IPS DF 4.7 (cell line): ENCODE measurements around the gene CXCL6.

ENCODE experiments used
- DNase-seq: peaks from one replicate; pipeline ENCODE4 v3.0.0-alpha.2; 2013; ENCODE audit warnings: low spot score; ENCODE audit errors: extremely low read depth

CXCL6 gene

GRCh38 chr4:73836373-73837279, at the start of gene CXCL6:
CXCL6 (plus strand) TSS chr4:73836678; CDS start chr4:73836751, 73 bp downstream.
- no peak for DNase-seq

DNA sequence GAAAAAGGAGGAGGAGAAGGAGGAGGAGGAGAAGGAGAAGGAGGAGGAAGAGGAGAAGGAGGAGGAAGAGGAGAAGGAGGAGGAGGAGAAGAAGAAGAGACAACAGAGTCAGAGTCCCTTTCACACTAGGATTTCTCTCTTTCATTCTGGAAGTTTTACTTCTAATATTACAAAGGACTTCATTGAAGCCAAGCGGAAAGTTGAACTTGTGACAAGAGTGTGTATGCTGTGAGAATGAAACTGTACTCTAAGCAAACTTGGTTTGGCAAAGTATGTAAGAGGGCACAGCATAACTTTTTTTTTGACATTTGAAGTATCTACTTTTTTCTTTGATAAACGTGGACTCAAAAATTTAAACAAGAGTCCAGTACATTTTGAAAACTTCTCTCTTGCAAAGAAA, 48.1 kb upstream of the CXCL6 start:
- DNase-seq = no peak

GRCh38 chr4:73798842-73799241, 37.6 kb upstream of the CXCL6 start:
- DNase-seq = no peak

- DNase-seq = no peak
Observed at GRCh38 chr4:73800206-73800605, 36.3 kb upstream of the CXCL6 start.

DNA sequence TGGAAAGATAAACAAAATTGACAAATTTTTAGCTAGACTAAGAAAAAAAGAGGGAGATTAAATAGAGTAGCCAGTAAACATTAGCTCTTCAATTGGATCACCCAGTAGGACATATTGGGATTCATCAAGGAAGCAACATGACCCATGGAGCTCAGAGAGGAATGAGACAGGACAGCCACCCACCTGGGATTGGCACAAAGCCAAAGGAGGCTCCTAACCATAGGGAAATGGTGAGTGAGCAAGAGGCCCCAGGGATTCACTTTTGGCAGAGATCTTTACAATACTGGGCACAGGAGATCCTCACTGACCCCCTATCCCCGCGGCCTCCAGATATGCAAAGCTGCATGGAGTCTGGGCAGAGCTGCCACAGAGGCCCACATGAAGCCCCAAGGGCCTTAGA, 34.8 kb upstream of the CXCL6 start:
- DNase-seq = no peak

DNA sequence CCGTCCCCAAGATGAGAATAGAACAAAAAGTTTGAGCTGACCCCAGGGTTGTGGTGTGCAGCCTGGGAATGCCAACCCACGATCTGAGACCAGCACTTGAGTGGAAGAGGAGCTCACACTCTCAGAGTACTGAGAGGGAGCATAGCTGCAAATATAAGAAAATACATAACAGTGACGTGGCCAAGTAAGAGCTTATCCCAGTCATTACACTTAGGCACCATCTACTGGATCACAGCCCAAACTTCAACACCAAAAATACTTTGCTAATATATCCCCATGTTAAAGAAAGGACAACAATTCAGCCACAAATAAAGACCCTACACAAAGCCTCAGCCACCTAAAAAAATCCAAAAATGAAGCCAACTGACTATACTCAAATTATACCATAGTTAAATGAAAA, 33.3 kb upstream of the CXCL6 start:
- DNase-seq = no peak

DNA sequence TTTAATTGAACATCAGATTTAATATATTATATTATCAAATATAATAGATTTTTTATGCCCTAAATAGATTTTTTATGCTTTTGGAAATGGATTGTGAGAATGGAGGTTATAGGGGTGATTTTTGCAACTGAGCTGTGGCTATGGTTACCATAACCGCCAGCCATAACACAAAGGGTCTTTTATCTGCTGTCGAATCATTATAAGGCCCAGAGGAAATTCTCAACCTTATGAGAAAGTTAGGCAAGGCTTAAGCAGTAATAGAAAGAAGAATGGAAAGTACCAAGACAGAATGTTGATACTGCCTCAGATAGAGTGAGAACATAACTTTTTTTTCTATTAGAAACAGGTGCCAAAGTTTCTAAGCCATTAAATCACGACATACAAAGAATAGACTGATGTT, 26.3 kb upstream of the CXCL6 start:
- no peak for DNase-seq

DNA sequence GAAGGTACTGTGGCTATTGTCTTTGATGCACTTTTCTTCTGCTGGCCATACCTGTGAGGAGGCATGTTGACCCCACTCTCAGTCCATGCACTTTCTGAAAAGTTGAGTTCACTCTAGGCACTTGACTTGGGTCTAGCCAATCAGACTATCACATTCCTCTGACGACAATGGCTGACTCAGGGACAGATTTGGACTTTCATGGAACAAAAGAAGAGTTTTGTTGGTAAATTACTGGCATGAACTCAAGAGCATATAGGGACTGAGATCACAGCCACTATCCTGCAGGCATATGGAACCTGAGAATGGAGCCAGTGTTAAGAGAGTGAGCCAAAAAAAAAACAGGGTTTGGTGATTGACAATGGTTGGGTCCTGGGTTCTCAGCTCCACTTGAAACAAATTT, 24.6 kb upstream of the CXCL6 start:
- DNase-seq = no peak

- no peak for DNase-seq
Observed at GRCh38 chr4:73814679-73815078, 21.8 kb upstream of the CXCL6 start.

GRCh38 chr4:73815145-73815544, 21.3 kb upstream of the CXCL6 start:
- no peak for DNase-seq

DNA sequence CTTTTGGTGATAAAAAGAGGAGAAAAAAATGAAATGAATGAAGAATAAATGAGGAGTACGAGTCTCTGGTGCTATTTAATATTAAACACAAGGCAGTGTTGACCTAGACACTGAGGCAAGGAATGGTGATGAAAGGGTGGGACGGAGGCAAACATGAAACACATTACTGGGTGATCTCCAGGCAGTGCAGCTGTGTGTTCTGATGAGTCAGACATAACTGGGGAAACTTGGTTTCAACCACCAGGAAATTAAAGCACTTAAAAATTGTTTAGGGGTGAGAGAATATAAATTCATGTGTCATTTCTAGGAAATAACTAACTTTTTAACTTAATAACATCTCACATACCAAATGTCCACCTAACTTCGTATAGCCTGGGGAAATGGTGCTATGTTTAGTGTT, 19.7 kb upstream of the CXCL6 start:
- no peak for DNase-seq

- no peak for DNase-seq
Observed at GRCh38 chr4:73817341-73817740, 19.1 kb upstream of the CXCL6 start.

DNA sequence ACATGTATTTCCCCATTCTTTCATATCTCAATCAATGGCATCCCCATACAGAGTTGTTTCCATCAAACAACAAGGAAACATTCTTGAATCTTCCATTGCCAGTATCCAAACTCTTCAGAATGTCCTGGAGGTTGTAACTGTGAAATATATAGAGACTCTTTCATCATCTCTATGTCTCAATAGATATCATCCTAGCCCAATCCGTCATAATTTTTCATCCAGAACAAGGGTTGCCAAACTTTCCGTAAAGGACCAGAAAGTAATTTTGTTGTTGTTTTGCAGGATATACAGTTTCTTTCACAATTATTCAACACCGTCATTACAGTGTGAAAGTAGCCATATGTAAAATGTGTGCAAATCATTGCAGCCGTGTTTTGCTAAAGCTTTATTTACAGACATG, 15.2 kb upstream of the CXCL6 start:
- DNase-seq = no peak

DNA sequence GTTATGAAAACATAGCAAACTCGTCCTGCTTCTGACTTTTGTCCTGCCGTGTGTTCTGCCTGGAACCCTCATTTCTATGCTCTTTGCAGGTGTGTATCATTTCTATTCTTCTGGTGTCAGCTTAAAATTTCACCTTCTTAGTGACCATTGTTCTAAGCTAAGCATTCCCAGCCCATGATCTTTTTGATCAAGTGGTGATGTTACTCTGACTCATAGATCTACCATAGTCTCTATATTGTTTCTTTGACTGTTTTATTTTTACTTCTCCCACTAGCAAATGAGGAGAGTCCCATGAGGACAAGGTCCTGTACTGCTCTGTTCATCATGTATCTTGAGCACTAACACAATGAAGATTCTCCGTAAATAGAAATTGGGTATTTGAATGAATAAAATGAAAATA, 14.1 kb upstream of the CXCL6 start:
- no peak for DNase-seq

DNA sequence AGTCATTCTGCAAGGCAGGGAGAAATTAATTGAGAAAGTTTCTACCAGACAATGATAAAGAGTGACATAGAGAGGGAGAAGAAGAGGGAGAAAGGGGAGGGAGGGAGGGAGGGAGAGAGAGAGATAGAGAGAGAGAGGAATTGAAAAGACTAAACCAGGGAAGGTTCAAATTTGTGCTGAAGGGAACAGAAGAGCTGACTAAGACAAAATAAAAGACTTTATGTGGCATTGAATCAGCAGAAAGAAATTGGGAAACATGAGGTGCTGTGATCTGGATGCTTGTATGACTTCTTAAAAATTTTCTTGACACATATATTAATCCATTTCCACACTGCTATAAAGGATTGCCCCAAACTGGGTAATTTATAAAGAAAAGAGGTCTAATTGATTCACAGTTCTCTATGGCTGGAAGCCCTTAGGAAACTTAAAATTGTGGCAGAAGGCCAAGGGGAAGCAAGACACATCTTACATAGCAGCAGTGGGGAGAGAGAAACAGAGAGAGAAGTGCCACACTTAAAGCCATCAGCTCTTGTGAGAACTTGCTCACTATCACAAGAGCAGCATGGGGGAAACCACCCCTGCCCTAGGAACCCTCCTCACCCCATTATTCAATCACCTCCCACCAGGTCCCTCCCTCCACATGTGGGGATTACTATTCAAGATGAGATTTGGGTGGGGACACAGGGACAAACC, 13.5 kb upstream of the CXCL6 start:
- no peak for DNase-seq

- DNase-seq = no peak
Observed at GRCh38 chr4:73823760-73824159, 12.7 kb upstream of the CXCL6 start.

GRCh38 chr4:73828956-73829355, 7.5 kb upstream of the CXCL6 start:
- no peak for DNase-seq

- no peak for DNase-seq
Observed at GRCh38 chr4:73831569-73831968, 4.9 kb upstream of the CXCL6 start.

- DNase-seq = no peak
Observed at GRCh38 chr4:73832651-73833237, 3.7 kb upstream of the CXCL6 start.

- DNase-seq = no peak
Observed at GRCh38 chr4:73839071-73839470, 2.6 kb downstream of the CXCL6 start.

DNA sequence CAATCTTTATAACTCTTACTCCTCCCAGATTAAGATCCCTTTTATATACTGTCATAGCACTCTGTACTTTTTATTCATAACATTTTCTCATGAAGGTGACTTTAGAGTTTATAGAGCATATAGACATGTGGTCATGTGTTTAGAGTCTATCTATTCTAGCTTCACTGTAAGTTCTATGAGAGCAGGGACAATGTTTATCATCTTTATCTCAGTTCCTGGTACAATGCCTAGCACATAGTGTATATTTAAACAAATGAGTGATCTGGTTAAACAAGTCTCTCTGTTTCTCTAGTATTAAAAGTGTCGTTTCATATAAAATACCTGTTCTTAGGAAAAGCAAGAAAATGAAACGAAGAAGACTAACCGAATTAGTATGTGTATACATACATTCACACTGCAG, 3.2 kb downstream of the CXCL6 start:
- no peak for DNase-seq

- no peak for DNase-seq
Observed at GRCh38 chr4:73841243-73841925, 4.9 kb downstream of the CXCL6 start.
